Stimulated activated memory B cell treated with anti-CD40 and anti-IgM and Interleukin-4, amounts not matched to agents 10 μg/mL and 1 μg/mL and 100 μg/mL, for 72 hours (primary cell): ENCODE results near the gene PCDHB13.
"Not testable (repeated sequence)": the region's sequence is repeated elsewhere in the genome, so short reads cannot be mapped to it uniquely, and the experiment has no call there.

Source experiments
- ATAC-seq: fragments of 150-1000 bp; cut with Tn5 transposase; 2 replicates; pipeline ENCODE4 v1.10.0; 2021
- H3K27ac Mint-ChIP-seq: one replicate; pipeline ENCODE4 v1.8.0; 2022; ENCODE audit warnings: mild to moderate bottlenecking, mixed read lengths
- H3K27me3 Mint-ChIP-seq: one replicate; pipeline ENCODE4 v1.8.0; 2022; ENCODE audit warnings: mixed read lengths
- H3K36me3 Mint-ChIP-seq: one replicate; pipeline ENCODE4 v1.8.0; 2022; ENCODE audit warnings: mixed read lengths
- H3K4me1 Mint-ChIP-seq: one replicate; pipeline ENCODE4 v1.8.0; 2022; ENCODE audit warnings: mixed read lengths
- H3K4me3 Mint-ChIP-seq: one replicate; pipeline ENCODE4 v1.8.0; 2022; ENCODE audit warnings: mild to moderate bottlenecking, moderate library complexity, mixed read lengths
- H3K9me3 Mint-ChIP-seq: one replicate; pipeline ENCODE4 v1.8.0; 2022; ENCODE audit warnings: mixed read lengths

The PCDHB13 gene

DNA sequence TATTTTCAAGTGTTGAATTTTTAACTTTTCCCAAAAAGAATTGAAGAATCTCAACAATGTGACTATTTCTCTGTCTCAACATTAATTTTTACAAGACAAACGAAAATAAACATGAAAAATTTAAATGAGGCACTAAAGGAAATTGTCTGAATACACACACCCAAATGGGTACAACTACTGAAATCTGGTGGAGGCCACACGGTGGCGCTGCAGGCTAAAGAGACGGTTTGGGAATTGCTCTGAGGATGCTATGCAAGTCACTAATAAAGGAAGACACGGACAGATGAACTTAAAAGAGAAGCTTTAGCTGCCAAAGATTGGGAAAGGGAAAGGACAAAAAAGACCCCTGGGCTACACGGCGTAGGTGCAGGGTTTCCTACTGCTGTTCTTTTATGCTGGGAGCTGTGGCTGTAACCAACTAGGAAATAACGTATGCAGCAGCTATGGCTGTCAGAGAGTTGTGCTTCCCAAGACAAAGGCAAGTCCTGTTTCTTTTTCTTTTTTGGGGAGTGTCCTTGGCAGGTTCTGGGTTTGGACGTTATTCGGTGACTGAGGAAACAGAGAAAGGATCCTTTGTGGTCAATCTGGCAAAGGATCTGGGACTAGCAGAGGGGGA, 21.5 kb upstream of the PCDHB13 start, which contains the start of gene PCDHB10:
Gene PCDHB10 (plus strand): TSS at position 244 of the 616 bp plus-strand sequence. CDS start 200 bp downstream, at position 444.
- H3K27ac Mint-ChIP-seq, result no peak within 1 kb of the TSS
- peaks cover 26% of the 10 kb centered on the region for H3K27me3 Mint-ChIP-seq
- no peak for ATAC-seq
- peaks cover 11% of the 10 kb centered on the region for H3K9me3 Mint-ChIP-seq
- peaks cover 7% of the 10 kb centered on the region for H3K36me3 Mint-ChIP-seq
- H3K4me3 Mint-ChIP-seq, result no peak within 1 kb of the TSS
- peaks cover 8% of the 10 kb centered on the region for H3K4me1 Mint-ChIP-seq

DNA sequence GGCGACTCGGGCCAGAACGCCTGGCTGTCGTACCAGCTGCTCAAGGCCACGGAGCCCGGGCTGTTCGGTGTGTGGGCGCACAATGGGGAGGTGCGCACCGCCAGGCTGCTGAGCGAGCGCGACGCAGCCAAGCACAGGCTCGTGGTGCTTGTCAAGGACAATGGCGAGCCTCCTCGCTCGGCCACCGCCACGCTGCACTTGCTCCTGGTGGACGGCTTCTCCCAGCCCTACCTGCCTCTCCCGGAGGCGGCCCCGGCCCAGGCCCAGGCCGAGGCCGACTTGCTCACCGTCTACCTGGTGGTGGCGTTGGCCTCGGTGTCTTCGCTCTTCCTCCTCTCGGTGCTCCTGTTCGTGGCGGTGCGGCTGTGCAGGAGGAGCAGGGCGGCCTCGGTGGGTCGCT, 19.4 kb upstream of the PCDHB13 start:
- Mint-ChIP-seq H3K27me3 (peaks cover 31% of the 10 kb centered on the region), H3K9me3 (peaks cover 13% of the 10 kb centered on the region)
- H3K4me1 Mint-ChIP-seq, H3K4me3 Mint-ChIP-seq, H3K36me3 Mint-ChIP-seq, ATAC-seq, H3K27ac Mint-ChIP-seq: not testable (repeated sequence)

DNA sequence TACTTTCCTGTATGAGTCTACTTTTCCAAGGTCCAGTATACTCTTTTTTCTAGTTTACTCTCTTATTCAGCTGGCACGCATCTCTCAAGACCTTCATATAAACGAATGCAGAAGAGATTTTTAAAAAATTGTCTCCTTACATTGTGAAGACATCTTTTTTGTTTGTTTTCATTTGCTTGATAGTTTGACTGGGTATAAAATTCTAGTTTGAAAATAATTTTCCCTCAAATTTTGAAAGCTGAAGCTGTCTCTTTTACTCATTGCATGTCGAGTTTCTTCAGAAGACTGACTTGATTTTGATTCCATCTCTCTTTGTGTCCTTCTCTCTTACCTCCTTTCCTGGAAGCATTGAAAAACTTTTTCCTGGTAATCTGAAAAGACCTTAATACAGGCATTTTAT, 17.4 kb upstream of the PCDHB13 start:
- no peak overlapping the region for H3K27ac Mint-ChIP-seq
- H3K4me3 Mint-ChIP-seq, result no peak overlapping the region
- H3K9me3 Mint-ChIP-seq, result peaks cover 13% of the 10 kb centered on the region
- H3K36me3 Mint-ChIP-seq, result peaks cover 7% of the 10 kb centered on the region
- ATAC-seq, result no peak
- H3K4me1 Mint-ChIP-seq, result peaks cover 5% of the 10 kb centered on the region
- H3K27me3 Mint-ChIP-seq, result peaks cover 23% of the 10 kb centered on the region

DNA sequence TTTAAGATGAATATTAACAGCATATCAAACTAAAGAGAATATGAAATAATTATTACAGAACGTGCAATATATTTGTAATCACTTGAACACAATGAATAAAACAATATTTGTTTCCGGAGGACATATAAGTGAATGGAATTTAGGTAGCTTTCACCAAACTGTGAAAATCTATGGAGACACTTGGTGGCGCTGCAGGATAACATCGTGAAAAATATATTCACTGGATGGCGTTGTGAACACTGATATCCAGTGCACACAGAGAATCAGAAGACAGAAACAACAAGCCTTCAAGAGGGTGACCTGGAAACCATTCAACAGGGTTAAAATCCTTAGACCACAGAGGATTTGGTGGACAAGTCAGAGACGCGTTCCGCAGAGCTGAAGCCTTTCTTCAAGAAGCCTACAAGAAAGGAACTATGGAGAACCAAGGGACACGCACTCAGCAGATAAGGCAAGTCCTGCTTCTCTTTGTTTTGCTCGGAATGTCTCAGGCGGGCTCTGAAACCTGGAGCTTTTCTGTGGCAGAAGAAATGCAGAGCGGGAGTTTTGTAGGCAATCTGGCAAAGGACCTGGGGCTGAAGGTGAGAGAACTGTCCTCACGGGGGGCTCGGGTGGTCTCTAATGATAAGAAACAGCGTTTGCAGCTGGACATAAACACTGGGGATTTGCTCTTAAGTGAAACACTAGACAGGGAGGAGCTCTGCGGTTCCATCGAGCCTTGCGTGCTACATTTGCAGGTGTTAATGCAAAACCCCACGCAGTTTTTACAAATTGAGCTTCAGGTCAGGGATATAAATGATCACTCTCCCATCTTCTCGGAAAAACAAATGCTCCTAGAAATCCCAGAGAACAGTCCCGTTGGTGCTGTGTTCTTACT, 14.1 kb upstream of the PCDHB13 start, which contains the start of gene PCDHB11:
Gene PCDHB11 (plus strand): TSS at position 269 of the 877 bp plus-strand sequence. CDS start 148 bp downstream, at position 417.
- Mint-ChIP-seq H3K9me3 (peaks cover 6% of the 10 kb centered on the region), H3K4me3 (no peak within 1 kb of the TSS), H3K4me1 (no peaks in the 10 kb centered on the region), H3K36me3 (no peaks in the 10 kb centered on the region), H3K27ac (no peak within 1 kb of the TSS), H3K27me3 (peaks cover 18% of the 10 kb centered on the region)
- ATAC-seq, result no peak

DNA sequence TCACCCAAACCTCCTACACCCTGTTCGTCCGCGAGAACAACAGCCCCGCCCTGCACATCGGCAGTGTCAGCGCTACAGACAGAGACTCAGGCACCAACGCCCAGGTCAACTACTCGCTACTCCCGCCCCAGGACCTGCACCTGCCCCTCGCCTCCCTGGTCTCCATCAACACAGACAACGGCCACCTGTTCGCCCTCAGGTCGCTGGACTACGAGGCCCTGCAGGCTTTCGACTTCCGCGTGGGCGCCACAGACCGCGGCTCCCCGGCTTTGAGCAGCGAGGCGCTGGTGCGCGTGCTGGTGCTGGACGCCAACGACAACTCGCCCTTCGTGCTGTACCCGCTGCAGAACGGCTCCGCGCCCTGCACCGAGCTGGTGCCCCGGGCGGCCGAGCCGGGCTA, 12.6 kb upstream of the PCDHB13 start:
- H3K4me3 Mint-ChIP-seq, ATAC-seq, H3K27ac Mint-ChIP-seq, H3K36me3 Mint-ChIP-seq, H3K9me3 Mint-ChIP-seq, H3K4me1 Mint-ChIP-seq: not testable (repeated sequence)
- peaks cover 32% of the 10 kb centered on the region for H3K27me3 Mint-ChIP-seq

DNA sequence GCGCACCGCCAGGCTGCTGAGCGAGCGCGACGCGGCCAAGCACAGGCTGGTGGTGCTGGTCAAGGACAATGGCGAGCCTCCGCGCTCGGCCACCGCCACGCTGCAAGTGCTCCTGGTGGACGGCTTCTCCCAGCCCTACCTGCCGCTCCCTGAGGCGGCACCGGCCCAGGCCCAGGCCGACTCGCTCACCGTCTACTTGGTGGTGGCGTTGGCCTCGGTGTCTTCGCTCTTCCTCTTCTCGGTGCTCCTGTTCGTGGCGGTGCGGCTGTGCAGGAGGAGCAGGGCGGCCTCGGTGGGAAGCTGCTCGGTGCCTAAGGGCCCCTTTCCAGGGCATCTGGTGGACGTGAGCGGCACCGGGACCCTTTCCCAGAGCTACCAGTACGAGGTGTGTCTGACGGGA, 12.1 kb upstream of the PCDHB13 start:
- H3K36me3 Mint-ChIP-seq, H3K27ac Mint-ChIP-seq, ATAC-seq, H3K4me3 Mint-ChIP-seq, H3K9me3 Mint-ChIP-seq, H3K4me1 Mint-ChIP-seq: not testable (repeated sequence)
- peaks cover 37% of the 10 kb centered on the region for H3K27me3 Mint-ChIP-seq

DNA sequence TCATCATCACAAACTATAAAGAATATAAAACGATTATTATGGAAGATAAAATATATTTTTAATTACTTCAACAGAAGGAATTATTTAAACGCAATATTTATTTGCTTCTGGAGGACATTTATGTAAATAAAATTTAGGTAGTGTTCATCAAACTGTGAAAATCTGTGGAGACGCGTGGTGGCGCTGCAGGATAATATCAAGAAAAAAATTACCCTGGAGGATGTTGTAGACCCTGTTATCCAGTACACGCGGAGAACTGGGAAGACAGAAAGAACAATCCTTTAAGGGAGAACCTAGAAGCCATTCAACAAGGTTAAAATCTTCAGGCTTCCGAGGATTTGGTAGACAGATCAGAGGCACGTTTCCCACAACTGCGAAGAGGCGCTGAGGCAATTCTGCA, 5.2 kb upstream of the PCDHB13 start, which contains the start of gene PCDHB12:
Gene PCDHB12 (plus strand): TSS at position 242 of the 400 bp plus-strand sequence. CDS start 189 bp downstream, outside the sequence.
- Mint-ChIP-seq H3K4me3 (no peak within 1 kb of the TSS), H3K36me3 (no peaks in the 10 kb centered on the region), H3K4me1 (no peaks in the 10 kb centered on the region), H3K9me3 (peaks cover 5% of the 10 kb centered on the region), H3K27ac (no peak within 1 kb of the TSS), H3K27me3 (peaks cover 67% of the 10 kb centered on the region)
- ATAC-seq, result no peak

DNA sequence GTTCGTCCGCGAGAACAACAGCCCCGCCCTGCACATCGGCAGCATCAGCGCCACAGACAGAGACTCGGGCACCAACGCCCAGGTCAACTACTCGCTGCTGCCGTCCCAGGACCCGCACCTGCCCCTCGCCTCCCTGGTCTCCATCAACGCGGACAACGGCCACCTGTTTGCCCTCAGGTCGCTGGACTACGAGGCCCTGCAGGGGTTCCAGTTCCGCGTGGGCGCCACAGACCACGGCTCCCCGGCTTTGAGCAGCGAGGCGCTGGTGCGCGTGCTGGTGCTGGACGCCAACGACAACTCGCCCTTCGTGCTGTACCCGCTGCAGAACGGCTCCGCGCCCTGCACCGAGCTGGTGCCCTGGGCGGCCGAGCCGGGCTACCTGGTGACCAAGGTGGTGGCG, 3.4 kb upstream of the PCDHB13 start:
- not testable (repeated sequence) for H3K36me3 Mint-ChIP-seq, ATAC-seq, H3K27ac Mint-ChIP-seq, H3K4me1 Mint-ChIP-seq, H3K9me3 Mint-ChIP-seq, H3K4me3 Mint-ChIP-seq
- peaks cover 60% of the 10 kb centered on the region for H3K27me3 Mint-ChIP-seq

DNA sequence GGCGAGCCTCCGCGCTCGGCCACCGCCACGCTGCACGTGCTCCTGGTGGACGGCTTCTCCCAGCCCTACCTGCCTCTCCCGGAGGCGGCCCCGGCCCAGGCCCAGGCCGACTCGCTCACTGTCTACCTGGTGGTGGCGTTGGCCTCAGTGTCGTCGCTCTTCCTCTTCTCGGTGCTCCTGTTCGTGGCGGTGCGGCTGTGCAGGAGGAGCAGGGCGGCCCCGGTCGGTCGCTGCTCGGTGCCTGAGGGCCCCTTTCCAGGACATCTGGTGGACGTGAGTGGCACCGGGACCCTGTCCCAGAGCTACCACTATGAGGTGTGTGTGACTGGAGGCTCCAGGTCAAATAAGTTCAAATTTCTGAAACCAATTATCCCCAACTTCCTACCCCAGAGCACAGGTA, 2.9 kb upstream of the PCDHB13 start:
- Mint-ChIP-seq H3K27me3 (peaks cover 54% of the 10 kb centered on the region), H3K9me3 (peaks cover 11% of the 10 kb centered on the region)
- ATAC-seq, H3K36me3 Mint-ChIP-seq, H3K4me1 Mint-ChIP-seq, H3K4me3 Mint-ChIP-seq, H3K27ac Mint-ChIP-seq: not testable (repeated sequence)

DNA sequence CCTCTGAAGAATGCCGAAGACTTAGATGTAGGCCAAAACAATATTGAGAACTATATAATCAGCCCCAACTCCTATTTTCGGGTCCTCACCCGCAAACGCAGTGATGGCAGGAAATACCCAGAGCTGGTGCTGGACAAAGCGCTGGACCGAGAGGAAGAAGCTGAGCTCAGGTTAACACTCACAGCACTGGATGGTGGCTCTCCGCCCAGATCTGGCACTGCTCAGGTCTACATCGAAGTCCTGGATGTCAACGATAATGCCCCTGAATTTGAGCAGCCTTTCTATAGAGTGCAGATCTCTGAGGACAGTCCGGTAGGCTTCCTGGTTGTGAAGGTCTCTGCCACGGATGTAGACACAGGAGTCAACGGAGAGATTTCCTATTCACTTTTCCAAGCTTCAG, 864 bp downstream of the PCDHB13 start:
- not testable (repeated sequence) for H3K36me3 Mint-ChIP-seq, ATAC-seq, H3K27ac Mint-ChIP-seq, H3K4me1 Mint-ChIP-seq, H3K4me3 Mint-ChIP-seq
- Mint-ChIP-seq H3K9me3 (peaks cover 23% of the 10 kb centered on the region), H3K27me3 (peaks cover 49% of the 10 kb centered on the region)

DNA sequence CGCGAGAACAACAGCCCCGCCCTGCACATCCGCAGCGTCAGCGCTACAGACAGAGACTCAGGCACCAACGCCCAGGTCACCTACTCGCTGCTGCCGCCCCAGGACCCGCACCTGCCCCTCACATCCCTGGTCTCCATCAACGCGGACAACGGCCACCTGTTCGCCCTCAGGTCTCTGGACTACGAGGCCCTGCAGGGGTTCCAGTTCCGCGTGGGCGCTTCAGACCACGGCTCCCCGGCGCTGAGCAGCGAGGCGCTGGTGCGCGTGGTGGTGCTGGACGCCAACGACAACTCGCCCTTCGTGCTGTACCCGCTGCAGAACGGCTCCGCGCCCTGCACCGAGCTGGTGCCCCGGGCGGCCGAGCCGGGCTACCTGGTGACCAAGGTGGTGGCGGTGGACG, 1.8 kb downstream of the PCDHB13 start:
- H3K4me1 Mint-ChIP-seq, result not testable (repeated sequence)
- H3K27me3 Mint-ChIP-seq, result peaks cover 59% of the 10 kb centered on the region

DNA sequence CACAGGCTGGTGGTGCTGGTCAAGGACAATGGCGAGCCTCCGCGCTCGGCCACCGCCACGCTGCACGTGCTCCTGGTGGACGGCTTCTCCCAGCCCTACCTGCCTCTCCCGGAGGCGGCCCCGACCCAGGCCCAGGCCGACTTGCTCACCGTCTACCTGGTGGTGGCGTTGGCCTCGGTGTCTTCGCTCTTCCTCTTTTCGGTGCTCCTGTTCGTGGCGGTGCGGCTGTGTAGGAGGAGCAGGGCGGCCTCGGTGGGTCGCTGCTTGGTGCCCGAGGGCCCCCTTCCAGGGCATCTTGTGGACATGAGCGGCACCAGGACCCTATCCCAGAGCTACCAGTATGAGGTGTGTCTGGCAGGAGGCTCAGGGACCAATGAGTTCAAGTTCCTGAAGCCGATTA, 2.3 kb downstream of the PCDHB13 start:
- H3K9me3 Mint-ChIP-seq, result peaks cover 27% of the 10 kb centered on the region
- H3K36me3 Mint-ChIP-seq, H3K27ac Mint-ChIP-seq, H3K4me1 Mint-ChIP-seq, H3K4me3 Mint-ChIP-seq, ATAC-seq: not testable (repeated sequence)
- H3K27me3 Mint-ChIP-seq, result peaks cover 64% of the 10 kb centered on the region

More for the DNA sequence above, 1.8 kb downstream of the PCDHB13 start:
- ATAC-seq, H3K4me3 Mint-ChIP-seq, H3K36me3 Mint-ChIP-seq, H3K27ac Mint-ChIP-seq: not testable (repeated sequence)
- H3K9me3 Mint-ChIP-seq, result peaks cover 29% of the 10 kb centered on the region

DNA sequence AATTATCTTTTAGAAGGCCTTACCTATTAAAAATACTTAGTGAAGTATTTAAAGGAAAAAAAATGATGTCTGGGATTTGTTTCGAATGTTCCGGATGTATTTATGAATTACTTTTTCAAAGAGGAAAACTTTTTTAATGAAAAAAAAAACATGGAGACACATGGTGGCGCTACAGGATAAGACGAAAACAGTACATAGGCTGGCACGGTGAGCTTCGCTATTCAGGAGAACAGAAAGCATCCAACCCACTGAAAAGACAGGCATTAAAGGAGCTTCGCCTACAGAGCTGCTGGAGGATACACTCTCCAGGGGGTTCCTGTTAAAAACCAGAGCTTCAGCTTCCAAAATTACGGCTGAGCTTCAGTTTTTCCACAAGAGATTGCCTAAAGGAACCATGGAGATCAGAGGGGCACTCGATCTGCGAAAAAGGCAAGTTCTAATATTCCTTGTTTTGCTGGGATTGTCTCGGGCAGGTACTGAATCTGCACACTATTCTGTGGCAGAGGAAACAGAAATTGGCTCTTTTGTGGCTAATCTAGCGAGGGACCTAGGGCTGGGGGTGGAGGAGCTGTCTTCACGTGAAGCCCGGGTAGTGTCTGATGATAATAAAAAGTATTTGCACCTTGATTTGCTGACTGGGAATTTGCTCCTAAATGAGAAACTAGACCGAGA, 9.5 kb downstream of the PCDHB13 start, which contains the start of gene PCDHB14:
Gene PCDHB14 (plus strand): TSS at position 232 of the 672 bp plus-strand sequence. CDS start 163 bp downstream, at position 395.
- Mint-ChIP-seq H3K4me1 (no peaks in the 10 kb centered on the region), H3K27ac (no peak within 1 kb of the TSS), H3K4me3 (peak within 1 kb of the TSS; percentile 21), H3K36me3 (no peaks in the 10 kb centered on the region), H3K9me3 (peaks cover 22% of the 10 kb centered on the region), H3K27me3 (peaks cover 40% of the 10 kb centered on the region)
- ATAC-seq, result no peak

DNA sequence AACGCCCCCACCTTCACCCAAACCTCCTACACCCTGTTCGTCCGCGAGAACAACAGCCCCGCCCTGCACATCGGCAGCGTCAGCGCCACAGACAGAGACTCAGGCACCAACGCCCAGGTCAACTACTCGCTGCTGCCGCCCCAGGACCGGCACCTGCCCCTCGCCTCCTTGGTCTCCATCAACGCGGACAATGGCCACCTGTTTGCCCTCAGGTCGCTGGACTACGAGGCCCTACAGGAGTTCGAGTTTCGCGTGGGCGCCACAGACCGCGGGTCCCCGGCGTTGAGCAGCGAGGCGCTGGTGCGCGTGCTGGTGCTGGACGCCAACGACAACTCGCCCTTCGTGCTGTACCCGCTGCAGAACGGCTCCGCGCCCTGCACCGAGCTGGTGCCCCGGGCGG, 11.1 kb downstream of the PCDHB13 start:
- Mint-ChIP-seq H3K9me3 (peaks cover 15% of the 10 kb centered on the region), H3K27me3 (peaks cover 27% of the 10 kb centered on the region)
- not testable (repeated sequence) for H3K27ac Mint-ChIP-seq, ATAC-seq, H3K36me3 Mint-ChIP-seq, H3K4me3 Mint-ChIP-seq, H3K4me1 Mint-ChIP-seq

DNA sequence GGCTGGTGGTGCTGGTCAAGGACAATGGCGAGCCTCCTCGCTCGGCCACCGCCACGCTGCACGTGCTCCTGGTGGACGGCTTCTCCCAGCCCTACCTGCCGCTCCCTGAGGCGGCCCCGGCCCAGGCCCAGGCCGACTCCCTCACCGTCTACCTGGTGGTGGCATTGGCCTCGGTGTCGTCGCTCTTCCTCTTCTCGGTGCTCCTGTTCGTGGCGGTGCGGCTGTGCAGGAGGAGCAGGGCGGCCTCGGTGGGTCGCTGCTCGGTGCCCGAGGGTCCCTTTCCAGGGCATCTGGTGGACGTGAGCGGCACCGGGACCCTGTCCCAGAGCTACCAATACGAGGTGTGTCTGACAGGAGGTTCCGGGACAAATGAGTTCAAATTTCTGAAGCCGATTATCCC, 11.7 kb downstream of the PCDHB13 start:
- not testable (repeated sequence) for H3K4me1 Mint-ChIP-seq, ATAC-seq, H3K36me3 Mint-ChIP-seq, H3K4me3 Mint-ChIP-seq, H3K27ac Mint-ChIP-seq
- Mint-ChIP-seq H3K27me3 (peaks cover 21% of the 10 kb centered on the region), H3K9me3 (peaks cover 10% of the 10 kb centered on the region)
